GM12865 (cell line): Measurements from ENCODE around the gene TENM4.

Source experiments
- DNase-seq: peaks from one replicate; pipeline ENCODE4 v3.0.0; 2010; ENCODE audit warnings: low read depth
- H3K4me3 ChIP-seq: 2 replicates; pipeline ENCODE4 v1.5.1; 2011; ENCODE audit warnings: mild to moderate bottlenecking, low read depth, low read length, control low read depth
- CTCF ChIP-seq: IDR thresholded peaks from 2 replicates; pipeline ENCODE4 v1.5.1; 2011; ENCODE audit warnings: low read length, control low read depth, low read depth, inconsistent platforms; ENCODE audit not compliant: insufficient read depth; ENCODE audit errors: missing control alignments

TENM4 gene

GRCh38 chr11:79100093-79100910 is 340.5 kb downstream of the TENM4 start:
- DNase-seq: peak; percentile 54
- H3K4me3 ChIP-seq: no peak overlapping the region
- TF ChIP-seq CTCF: peak; percentile 71

- DNase-seq: no peak
- H3K4me3 ChIP-seq: no peak overlapping the region
- TF ChIP-seq CTCF: no peak
Measured at GRCh38 chr11:79098146-79098545, 342.7 kb downstream of the TENM4 start.

- no peak for TF ChIP-seq CTCF
- H3K4me3 ChIP-seq: no peak overlapping the region
- DNase-seq: no peak
Measured at GRCh38 chr11:79097246-79097875, 343.5 kb downstream of the TENM4 start.

- no peak for DNase-seq
- no peak for TF ChIP-seq CTCF
Measured at GRCh38 chr11:79095424-79095823, 345.4 kb downstream of the TENM4 start.

GRCh38 chr11:79094616-79095015 is 346.2 kb downstream of the TENM4 start:
- DNase-seq: no peak
- no peak overlapping the region for H3K4me3 ChIP-seq
- TF ChIP-seq CTCF: no peak

More at GRCh38 chr11:79095424-79095823, 345.4 kb downstream of the TENM4 start:
- no peak overlapping the region for H3K4me3 ChIP-seq

GRCh38 chr11:79092791-79093353 is 348.0 kb downstream of the TENM4 start:
- no peak for TF ChIP-seq CTCF
- no peak overlapping the region for H3K4me3 ChIP-seq
- peak; percentile 10 for DNase-seq
